Uterus (tissue), 4 donors: ENCODE results near the gene KIAA1191. TPM values are rescaled to one million over a fixed set of nuclear protein-coding genes. Genes with fewer than 3 reads are reported as not detected.

Source experiments
- DNase-seq, 2 donors: peaks; one replicate each; pipeline ENCODE4 v3.0.0-alpha.2; 2019 to 2020
- H3K27ac ChIP-seq, 2 donors: fragments of 200-600 bp; sonication (generic); 1 replicate in 1 of 2; 2 replicates in 1 of 2; pipeline ENCODE4 v1.5.1; 2016 to 2018
- H3K27me3 ChIP-seq, 2 donors: fragments of 200-600 bp; sonication (generic); one replicate each; pipeline ENCODE4 v1.5.1; 2018 to 2019; ENCODE audit warnings: control low read depth in 1 of 2
- H3K36me3 ChIP-seq, 2 donors: fragments of 200-600 bp; sonication (generic); one replicate each; pipeline ENCODE4 v1.5.1; 2019; ENCODE audit warnings: control low read depth in 1 of 2
- H3K4me1 ChIP-seq, 2 donors: fragments of 200-600 bp; sonication (generic); one replicate each; pipeline ENCODE4 v1.5.1; 2018 to 2019; ENCODE audit warnings: control low read depth in 1 of 2
- H3K4me3 ChIP-seq, 2 donors: fragments of 200-600 bp; sonication (generic); 1 replicate in 1 of 2; 2 replicates in 1 of 2; pipeline ENCODE4 v1.5.1; 2018 to 2019; ENCODE audit warnings: mild to moderate bottlenecking in 1 of 2
- H3K9me3 ChIP-seq, 2 donors: fragments of 200-600 bp; sonication (generic); one replicate each; pipeline ENCODE4 v1.5.1; 2019; ENCODE audit warnings: control low read depth in 1 of 2
- POLR2A ChIP-seq, 2 donors: fragments of 450-650 bp; IDR thresholded peaks; one replicate each; pipeline ENCODE4 v1.6.1; 2016; ENCODE audit warnings: antibody characterized with exemption in 2 of 2, mild to moderate bottlenecking in 1 of 2, moderate library complexity in 1 of 2
- intact Hi-C: fragments of 100-400 bp; cut with DNase I; formaldehyde crosslinking; loops from one replicate; pipeline ENCODE4 v1.15.1; 2023; ENCODE audit warnings: low total_unique reads
- total RNA-seq, 4 donors: library from RNA; depleted of rRNA in 3 of 4; stranded (reverse); fragments of >200 nt in 3 of 4; gene quantifications; one replicate each; pipeline versions ENCODE4 v1.1.0 to v1.2.4, GENCODE V29; 2014 to 2023
- TF ChIP-seq, protein P1 (sequence below), 4 experiments: fragments of 200-600 bp in 2 of 4; fragments of 450-650 bp in 2 of 4; sonication (generic) in 2 of 4; IDR thresholded peaks; one replicate each; pipeline ENCODE4 v1.5.1; 2016 to 2019; ENCODE audit warnings: antibody characterized with exemption in 4 of 4, mild to moderate bottlenecking in 2 of 4, moderate library complexity in 1 of 4
- donor health status: DM: yes; HTN: yes; CAD: no.

KIAA1191 gene
- total RNA-seq, 4 donors from 2014 or later: 57.0 to 112 (median 67.5) TPM

DNA sequence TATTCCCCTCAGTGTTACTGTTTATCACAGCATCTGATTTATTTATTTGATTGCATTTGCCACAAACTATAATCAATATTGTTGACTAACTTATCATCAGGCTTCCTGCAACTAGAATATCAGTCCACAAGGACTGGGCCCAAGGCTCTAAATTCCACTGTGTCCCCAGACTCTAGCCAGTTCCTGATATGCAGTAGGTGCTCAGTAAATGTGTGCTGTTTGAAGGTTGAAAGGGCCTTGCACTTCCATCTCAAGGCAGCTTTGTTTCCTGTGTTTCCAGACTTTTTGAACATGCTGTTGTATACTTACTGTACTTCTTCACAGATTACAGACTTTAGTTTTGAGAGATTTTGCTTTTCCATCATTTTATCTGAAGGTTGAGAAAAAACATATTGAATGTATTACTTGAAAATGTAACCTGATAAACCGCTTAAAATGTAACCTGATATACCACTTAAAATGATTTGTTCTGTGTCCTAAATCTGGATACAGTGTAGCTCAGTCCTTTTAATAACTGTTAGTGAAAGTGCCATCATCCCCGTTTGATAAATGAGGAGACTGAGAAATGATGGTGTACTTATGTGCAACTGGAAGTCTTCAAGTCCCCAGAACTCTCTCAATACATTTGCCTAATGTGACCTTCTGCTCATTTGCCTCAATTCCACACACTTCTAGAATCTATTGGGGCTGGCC, 18.7 kb downstream of the KIAA1191 start:
- Histone ChIP-seq H3K4me1 (no peaks in the 10 kb centered on the region), H3K36me3 (no peaks in the 10 kb centered on the region), H3K9me3 (no peaks in the 10 kb centered on the region), H3K27ac (no peak overlapping the region), H3K4me3 (no peak overlapping the region), H3K27me3 (no peaks in the 10 kb centered on the region)
- TF ChIP-seq, protein P1, sequence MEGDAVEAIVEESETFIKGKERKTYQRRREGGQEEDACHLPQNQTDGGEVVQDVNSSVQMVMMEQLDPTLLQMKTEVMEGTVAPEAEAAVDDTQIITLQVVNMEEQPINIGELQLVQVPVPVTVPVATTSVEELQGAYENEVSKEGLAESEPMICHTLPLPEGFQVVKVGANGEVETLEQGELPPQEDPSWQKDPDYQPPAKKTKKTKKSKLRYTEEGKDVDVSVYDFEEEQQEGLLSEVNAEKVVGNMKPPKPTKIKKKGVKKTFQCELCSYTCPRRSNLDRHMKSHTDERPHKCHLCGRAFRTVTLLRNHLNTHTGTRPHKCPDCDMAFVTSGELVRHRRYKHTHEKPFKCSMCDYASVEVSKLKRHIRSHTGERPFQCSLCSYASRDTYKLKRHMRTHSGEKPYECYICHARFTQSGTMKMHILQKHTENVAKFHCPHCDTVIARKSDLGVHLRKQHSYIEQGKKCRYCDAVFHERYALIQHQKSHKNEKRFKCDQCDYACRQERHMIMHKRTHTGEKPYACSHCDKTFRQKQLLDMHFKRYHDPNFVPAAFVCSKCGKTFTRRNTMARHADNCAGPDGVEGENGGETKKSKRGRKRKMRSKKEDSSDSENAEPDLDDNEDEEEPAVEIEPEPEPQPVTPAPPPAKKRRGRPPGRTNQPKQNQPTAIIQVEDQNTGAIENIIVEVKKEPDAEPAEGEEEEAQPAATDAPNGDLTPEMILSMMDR (IDR thresholded peaks at IDR 0.05): no peak
- TF ChIP-seq POLR2A (IDR thresholded peaks at IDR 0.05): no peak
- DNase-seq: no peak
- intact Hi-C loops: no loop called here

DNA sequence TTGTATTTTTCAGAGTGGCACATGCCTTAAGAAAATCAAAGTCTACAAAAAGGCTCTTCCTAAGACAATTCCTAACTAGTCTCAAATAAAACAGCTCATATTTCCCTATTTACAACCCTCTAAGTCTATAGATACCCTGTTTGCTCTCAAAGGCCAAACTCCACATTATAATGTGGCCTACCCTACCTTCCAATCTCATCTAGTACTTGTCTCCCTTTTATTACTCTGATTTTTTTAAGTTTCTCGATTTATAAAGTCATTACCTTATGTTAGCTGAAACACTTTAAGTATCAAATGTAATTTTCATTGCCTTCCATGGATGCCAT, 19.4 kb downstream of the KIAA1191 start:
- Histone ChIP-seq H3K27me3 (no peaks in the 10 kb centered on the region), H3K27ac (no peak overlapping the region), H3K4me3 (no peak overlapping the region), H3K36me3 (no peaks in the 10 kb centered on the region), H3K9me3 (no peaks in the 10 kb centered on the region), H3K4me1 (no peaks in the 10 kb centered on the region)
- no peak for DNase-seq
- TF ChIP-seq POLR2A (IDR thresholded peaks at IDR 0.05): no peak
- TF ChIP-seq, protein P1 (IDR thresholded peaks at IDR 0.05): no peak
- intact Hi-C loops: no loop called here

DNA sequence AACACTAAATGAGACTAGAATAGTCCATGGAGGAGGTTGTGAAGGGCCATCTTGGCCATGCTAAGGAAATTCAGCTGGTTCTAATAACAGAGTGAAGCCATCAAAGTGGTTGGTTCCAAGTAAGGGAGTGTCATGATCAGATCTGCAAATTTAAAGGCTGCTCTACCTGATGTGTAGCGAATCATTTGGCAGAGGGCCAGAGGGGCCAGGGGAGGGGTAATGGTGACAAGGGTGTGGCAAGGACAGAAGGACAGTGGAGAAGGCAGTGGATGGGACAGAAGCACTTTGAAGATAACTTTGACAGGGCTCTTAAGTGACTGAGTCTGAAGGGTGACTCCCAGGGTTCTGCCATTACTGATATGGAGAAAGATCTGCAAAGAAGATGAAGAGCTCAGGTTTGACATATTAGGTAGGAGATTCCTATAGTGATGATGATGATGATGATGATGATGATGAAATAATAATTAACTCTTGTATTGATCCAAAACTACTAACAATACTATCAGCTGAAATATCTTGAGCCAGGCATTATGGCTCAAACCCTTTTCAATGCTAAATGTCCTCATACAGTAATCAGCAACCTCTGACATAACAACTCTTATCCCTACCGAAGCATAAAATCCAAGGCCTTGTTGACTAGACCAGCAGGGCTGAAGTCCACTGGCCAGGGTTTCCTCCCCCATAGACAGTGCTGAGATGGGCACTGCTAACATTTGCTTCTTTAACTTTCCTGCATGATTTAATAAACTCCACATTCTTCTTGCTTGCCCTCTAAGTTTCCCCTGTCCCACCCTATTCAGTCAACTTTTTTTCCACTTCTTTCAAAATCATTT, 20.0 kb downstream of the KIAA1191 start:
- Histone ChIP-seq H3K4me3 (no peak overlapping the region), H3K27me3 (no peaks in the 10 kb centered on the region), H3K4me1 (no peaks in the 10 kb centered on the region), H3K36me3 (no peaks in the 10 kb centered on the region), H3K9me3 (no peaks in the 10 kb centered on the region), H3K27ac (no peak overlapping the region)
- TF ChIP-seq POLR2A (IDR thresholded peaks at IDR 0.05): no peak
- TF ChIP-seq, protein P1 (IDR thresholded peaks at IDR 0.05): no peak
- intact Hi-C loops: no loop called here
- DNase-seq: no peak

DNA sequence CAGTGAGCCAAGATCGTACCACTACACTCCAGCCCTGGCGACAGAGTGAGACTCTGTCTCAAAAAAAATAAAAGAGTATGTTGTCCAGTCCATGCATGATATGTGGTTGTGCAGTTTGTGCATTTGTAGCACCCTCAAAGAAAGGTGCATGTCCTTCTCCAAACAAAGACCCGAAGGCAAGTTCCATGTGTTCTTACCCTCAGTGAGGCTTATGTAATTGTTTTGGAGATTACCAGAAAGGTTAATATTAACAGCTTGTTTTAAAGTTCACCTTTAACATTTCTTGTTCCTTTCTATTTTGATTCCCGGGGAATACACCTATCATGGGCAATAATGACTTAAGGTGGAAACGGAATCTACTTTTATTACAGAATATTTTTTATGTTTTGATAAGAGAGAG, 22.3 kb downstream of the KIAA1191 start:
- intact Hi-C loops: no loop called here
- no peaks in the 10 kb centered on the region for H3K4me1 ChIP-seq
- TF ChIP-seq POLR2A (IDR thresholded peaks at IDR 0.05): no peak
- TF ChIP-seq, protein P1 (IDR thresholded peaks at IDR 0.05): no peak
- H3K9me3 ChIP-seq: no peaks in the 10 kb centered on the region
- H3K27me3 ChIP-seq: no peaks in the 10 kb centered on the region
- no peak overlapping the region for H3K4me3 ChIP-seq
- no peaks in the 10 kb centered on the region for H3K36me3 ChIP-seq
- DNase-seq: no peak
- no peak overlapping the region for H3K27ac ChIP-seq

DNA sequence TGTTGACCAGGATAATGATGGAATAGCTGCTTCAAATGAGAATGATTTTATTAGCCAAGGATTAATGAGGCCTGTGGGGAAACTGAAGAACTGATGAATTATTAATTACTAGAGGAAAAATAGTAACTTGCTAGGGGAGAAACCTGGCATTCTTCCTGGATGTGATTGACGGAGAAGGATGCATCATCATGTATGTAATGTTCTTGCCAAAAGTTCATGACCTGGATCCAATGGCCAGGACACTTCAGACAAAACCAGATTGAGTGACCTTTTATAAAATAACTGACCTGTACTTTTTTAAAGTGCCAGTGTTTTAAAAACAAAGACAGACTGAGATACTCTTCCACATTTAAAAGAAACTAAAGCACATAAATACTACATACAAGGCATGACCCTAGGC, 23.7 kb downstream of the KIAA1191 start:
- H3K4me3 ChIP-seq: no peak overlapping the region
- H3K27me3 ChIP-seq: no peaks in the 10 kb centered on the region
- intact Hi-C loops: no loop called here
- H3K9me3 ChIP-seq: no peaks in the 10 kb centered on the region
- no peak for DNase-seq
- H3K4me1 ChIP-seq: no peaks in the 10 kb centered on the region
- no peak for TF ChIP-seq POLR2A (IDR thresholded peaks at IDR 0.05)
- TF ChIP-seq, protein P1 (IDR thresholded peaks at IDR 0.05): no peak
- H3K36me3 ChIP-seq: no peaks in the 10 kb centered on the region
- H3K27ac ChIP-seq: no peak overlapping the region
